Peyer's patch (tissue), 4 donors: ENCODE measurements around the gene KRT85. TPM values are rescaled to one million over a fixed set of nuclear protein-coding genes. Genes with fewer than 3 reads are reported as not detected.
"Not testable (repeated sequence)": the region's sequence is repeated elsewhere in the genome, so short reads cannot be mapped to it uniquely, and the experiment has no call there.

Experiments used
- DNase-seq, 3 donors: peaks; one replicate each; pipeline ENCODE4 v3.0.0-alpha.2; 2017 to 2019
- H3K27ac ChIP-seq, 4 donors: fragments of 200-600 bp; sonication (generic); one replicate each; pipeline ENCODE4 v1.5.1; 2016 to 2019
- H3K27me3 ChIP-seq, 2 donors: fragments of 200-600 bp; sonication (generic); one replicate each; pipeline ENCODE4 v1.5.1; 2019
- H3K36me3 ChIP-seq, 3 donors: fragments of 200-600 bp; sonication (generic); one replicate each; pipeline ENCODE4 v1.5.1; 2016 to 2019
- H3K4me1 ChIP-seq, 4 donors: fragments of 200-600 bp; sonication (generic); one replicate each; pipeline ENCODE4 v1.5.1; 2016 to 2019
- H3K4me3 ChIP-seq, 4 donors: fragments of 200-600 bp; sonication (generic); 1 replicate in 3 of 4; 2 replicates in 1 of 4; pipeline ENCODE4 v1.5.1; 2016 to 2019; ENCODE audit warnings: mild to moderate bottlenecking in 1 of 4
- H3K9me3 ChIP-seq, 4 donors: fragments of 200-600 bp; sonication (generic); one replicate each; pipeline ENCODE4 v1.5.1; 2016 to 2019; ENCODE audit warnings: mild to moderate bottlenecking in 1 of 4
- POLR2A ChIP-seq, 2 donors: fragments of 450-650 bp; IDR thresholded peaks; one replicate each; pipeline ENCODE4 v1.5.1; 2017; ENCODE audit warnings: antibody characterized with exemption in 2 of 2, mild to moderate bottlenecking in 2 of 2, moderate library complexity in 2 of 2
- total RNA-seq, 4 donors: library from RNA; depleted of rRNA; stranded (reverse); fragments of >200 nt; gene quantifications; one replicate each; pipeline ENCODE4 v1.1.0, GENCODE V29; 2016
- TF ChIP-seq, protein P1 (sequence below), 6 experiments: fragments of 450-650 bp in 4 of 6; fragments of 200-600 bp in 2 of 6; sonication (generic) in 1 of 6; IDR thresholded peaks; one replicate each; pipeline ENCODE4 v1.5.1; 2017 to 2019; ENCODE audit warnings: antibody characterized with exemption in 6 of 6, mild to moderate bottlenecking in 3 of 6, moderate library complexity in 1 of 6

The KRT85 gene
- total RNA-seq, 4 donors from 2014 or later: not detected

DNA sequence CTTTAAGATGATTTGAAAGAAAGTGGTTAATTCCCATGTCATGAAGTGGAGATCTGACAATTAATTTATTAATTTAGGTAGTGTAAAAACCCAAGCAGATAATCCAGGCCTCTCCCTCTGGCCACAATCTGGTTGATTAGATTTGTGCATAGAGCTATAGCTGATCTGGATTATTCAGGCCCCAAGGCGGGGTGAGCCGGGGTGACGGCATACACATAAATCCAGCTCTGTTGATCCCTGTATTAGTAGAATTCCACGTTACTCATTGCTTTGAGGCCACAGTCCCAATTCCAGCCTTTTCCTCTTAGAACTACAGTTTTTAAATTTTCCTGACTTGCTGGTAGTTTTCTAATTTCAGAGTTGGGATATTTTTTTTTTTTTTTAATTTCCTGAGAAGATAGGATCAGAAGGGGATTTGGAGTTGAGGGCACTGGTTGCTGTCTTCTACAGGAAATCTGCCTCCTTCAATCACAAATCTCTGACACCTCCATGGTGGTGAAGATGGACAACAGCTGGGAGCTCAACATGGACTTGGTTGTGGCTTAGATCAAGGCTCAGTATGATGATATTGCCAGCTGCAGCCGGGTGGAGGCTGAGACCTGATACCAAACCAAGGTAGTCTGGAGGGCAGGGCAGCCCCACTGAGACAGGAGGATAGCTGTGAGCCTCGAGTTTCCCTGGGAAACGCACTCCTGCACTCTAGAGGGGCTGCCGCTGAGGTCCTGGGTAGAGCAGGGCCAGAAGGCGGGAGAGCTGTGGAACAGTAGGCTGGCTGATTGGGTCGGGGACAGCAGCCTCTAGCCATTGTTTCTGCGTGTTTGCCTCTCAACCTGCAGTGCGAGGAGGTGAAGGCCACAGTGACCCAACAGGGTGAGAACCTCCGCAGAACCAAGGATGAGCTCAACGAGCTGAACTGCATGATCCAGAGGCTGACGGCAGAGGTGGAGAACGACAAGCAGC lies 19.4 kb downstream of the KRT85 start:
- TF ChIP-seq, protein P1, sequence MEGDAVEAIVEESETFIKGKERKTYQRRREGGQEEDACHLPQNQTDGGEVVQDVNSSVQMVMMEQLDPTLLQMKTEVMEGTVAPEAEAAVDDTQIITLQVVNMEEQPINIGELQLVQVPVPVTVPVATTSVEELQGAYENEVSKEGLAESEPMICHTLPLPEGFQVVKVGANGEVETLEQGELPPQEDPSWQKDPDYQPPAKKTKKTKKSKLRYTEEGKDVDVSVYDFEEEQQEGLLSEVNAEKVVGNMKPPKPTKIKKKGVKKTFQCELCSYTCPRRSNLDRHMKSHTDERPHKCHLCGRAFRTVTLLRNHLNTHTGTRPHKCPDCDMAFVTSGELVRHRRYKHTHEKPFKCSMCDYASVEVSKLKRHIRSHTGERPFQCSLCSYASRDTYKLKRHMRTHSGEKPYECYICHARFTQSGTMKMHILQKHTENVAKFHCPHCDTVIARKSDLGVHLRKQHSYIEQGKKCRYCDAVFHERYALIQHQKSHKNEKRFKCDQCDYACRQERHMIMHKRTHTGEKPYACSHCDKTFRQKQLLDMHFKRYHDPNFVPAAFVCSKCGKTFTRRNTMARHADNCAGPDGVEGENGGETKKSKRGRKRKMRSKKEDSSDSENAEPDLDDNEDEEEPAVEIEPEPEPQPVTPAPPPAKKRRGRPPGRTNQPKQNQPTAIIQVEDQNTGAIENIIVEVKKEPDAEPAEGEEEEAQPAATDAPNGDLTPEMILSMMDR (IDR thresholded peaks at IDR 0.05): no peak
- no peak for TF ChIP-seq POLR2A (IDR thresholded peaks at IDR 0.05)
- no peaks in the 10 kb centered on the region for H3K36me3 ChIP-seq
- no peaks in the 10 kb centered on the region for H3K27me3 ChIP-seq
- H3K4me1 ChIP-seq: no peaks in the 10 kb centered on the region
- no peak overlapping the region for H3K4me3 ChIP-seq
- H3K27ac ChIP-seq: no peak overlapping the region
- H3K9me3 ChIP-seq: no peaks in the 10 kb centered on the region
- DNase-seq: no peak

DNA sequence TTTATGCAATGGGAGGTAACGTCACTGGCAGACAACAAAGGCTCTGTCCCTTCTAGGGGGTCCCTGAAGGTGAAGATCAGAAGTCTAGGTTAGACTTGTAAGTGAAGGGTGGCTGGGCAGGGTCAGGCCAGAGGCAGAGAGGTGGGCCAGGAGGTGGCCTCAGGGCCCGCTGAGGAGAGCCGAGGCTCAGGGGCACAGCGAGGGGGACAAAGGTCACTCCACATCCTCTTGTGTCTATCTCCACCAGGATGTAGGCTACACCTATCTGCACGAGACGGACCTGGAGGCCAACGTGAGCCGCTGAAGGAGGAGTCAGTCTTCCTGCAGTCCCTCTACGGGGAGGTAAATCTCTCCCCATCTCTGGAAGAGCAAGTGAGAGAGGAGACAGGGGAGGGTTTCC lies 20.3 kb downstream of the KRT85 start:
- H3K9me3 ChIP-seq: no peaks in the 10 kb centered on the region
- no peaks in the 10 kb centered on the region for H3K36me3 ChIP-seq
- H3K4me1 ChIP-seq: no peaks in the 10 kb centered on the region
- H3K4me3 ChIP-seq: no peak overlapping the region
- H3K27me3 ChIP-seq: no peaks in the 10 kb centered on the region
- TF ChIP-seq, protein P1 (IDR thresholded peaks at IDR 0.05): no peak
- no peak for TF ChIP-seq POLR2A (IDR thresholded peaks at IDR 0.05)
- no peak overlapping the region for H3K27ac ChIP-seq
- no peak for DNase-seq

DNA sequence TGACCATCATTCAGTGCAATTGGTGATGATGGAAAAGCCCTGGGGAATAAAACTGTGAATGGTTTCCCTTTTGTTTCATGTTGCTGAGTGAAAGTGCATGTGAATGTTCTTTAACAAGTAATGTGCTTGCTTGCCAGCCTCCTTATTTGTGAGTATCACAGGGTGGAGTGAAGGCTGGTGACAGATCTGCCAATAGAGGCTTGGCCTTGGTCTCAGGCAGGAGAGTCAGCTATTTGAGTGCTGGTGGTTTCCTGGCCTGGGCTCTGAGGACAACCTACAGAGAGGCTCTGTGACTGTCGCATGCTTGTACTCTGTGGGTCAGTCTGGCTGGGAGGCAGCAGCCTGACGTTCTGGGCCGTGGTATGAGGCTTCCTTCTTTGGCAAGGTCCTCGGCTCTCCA lies 20.7 kb downstream of the KRT85 start:
- Histone ChIP-seq H3K9me3 (no peaks in the 10 kb centered on the region), H3K27me3 (no peaks in the 10 kb centered on the region), H3K4me3 (no peak overlapping the region), H3K4me1 (no peaks in the 10 kb centered on the region), H3K27ac (no peak overlapping the region), H3K36me3 (no peaks in the 10 kb centered on the region)
- DNase-seq: no peak
- no peak for TF ChIP-seq POLR2A (IDR thresholded peaks at IDR 0.05)
- TF ChIP-seq, protein P1 (IDR thresholded peaks at IDR 0.05): no peak

DNA sequence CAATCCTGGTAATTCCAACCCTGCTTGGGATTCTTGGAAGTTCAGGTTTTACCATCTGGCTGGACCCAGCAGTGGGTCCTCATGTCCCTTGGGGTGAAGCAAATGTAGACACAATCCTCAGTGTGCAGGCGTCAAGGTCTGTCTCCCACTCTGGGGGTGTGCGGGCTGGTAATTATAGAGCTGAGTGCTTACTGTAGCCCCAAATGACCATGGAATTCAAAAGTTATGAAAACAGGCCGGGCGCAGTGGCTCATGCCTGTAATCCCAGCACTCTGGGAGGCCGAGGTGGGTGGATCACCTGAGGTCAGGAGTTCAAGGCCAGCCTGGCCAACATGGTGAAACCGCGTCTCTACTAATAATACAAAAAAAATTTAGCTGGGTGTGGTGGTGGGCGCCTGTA lies 22.2 kb downstream of the KRT85 start:
- H3K27me3 ChIP-seq, H3K9me3 ChIP-seq, DNase-seq, H3K36me3 ChIP-seq, H3K4me1 ChIP-seq, H3K4me3 ChIP-seq, H3K27ac ChIP-seq: not testable (repeated sequence)

DNA sequence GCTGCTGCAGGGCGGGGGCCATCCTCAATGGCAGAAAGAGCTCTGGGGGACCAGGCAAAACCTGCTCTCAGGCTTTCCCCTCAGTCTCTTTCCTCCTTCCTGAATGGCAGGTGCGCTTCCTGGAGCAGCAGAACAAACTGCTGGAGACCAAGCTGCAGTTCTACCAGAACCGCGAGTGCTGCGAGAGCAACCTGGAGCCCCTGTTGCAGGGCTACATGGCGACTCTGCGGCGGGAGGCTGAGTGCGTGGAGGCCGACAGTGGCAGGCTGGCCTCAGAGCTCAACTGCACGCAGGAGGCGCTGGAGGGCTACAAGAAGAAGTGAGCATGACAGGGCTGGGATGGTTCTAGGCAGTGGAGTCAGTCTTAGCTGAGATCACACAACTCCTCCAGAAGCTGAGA lies 23.2 kb downstream of the KRT85 start:
- DNase-seq: no peak
- no peak overlapping the region for H3K4me3 ChIP-seq
- no peaks in the 10 kb centered on the region for H3K36me3 ChIP-seq
- H3K27me3 ChIP-seq: no peaks in the 10 kb centered on the region
- H3K9me3 ChIP-seq: no peaks in the 10 kb centered on the region
- H3K4me1 ChIP-seq: no peaks in the 10 kb centered on the region
- no peak for TF ChIP-seq POLR2A (IDR thresholded peaks at IDR 0.05)
- TF ChIP-seq, protein P1 (IDR thresholded peaks at IDR 0.05): no peak
- H3K27ac ChIP-seq: no peak overlapping the region

DNA sequence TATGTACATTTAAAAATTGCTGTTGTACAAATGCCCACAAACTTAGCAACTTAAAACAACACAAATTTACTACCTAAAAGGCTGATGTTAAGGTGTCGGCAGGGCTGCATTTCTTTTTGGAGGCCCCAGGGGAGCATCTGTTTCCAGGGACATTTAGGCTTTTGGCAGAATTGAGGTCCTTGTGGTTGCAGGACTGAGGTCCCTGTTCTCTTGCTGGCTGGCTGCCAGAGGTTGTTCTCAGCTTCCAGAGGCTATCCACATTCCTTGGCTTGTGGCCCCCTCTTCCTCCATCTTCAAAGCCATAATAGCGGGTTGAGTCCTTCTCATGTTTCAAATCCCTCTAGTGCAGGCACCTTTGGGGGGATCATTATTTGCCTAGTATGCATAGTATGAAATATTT lies 23.7 kb downstream of the KRT85 start:
- Histone ChIP-seq H3K27me3 (no peaks in the 10 kb centered on the region), H3K4me1 (no peaks in the 10 kb centered on the region), H3K36me3 (no peaks in the 10 kb centered on the region), H3K27ac (no peak overlapping the region), H3K9me3 (no peaks in the 10 kb centered on the region), H3K4me3 (no peak overlapping the region)
- TF ChIP-seq, protein P1 (IDR thresholded peaks at IDR 0.05): no peak
- no peak for TF ChIP-seq POLR2A (IDR thresholded peaks at IDR 0.05)
- DNase-seq: no peak
